Testis (tissue), 2 donors: ENCODE results near the gene RRM2.

Experiments used
- POLR2A ChIP-seq: fragments of 450-650 bp; IDR thresholded peaks from one replicate; pipeline ENCODE4 v1.6.1; 2017; ENCODE audit warnings: antibody characterized with exemption, mild to moderate bottlenecking, moderate library complexity
- TF ChIP-seq, protein P1 (sequence below), 3 experiments: fragments of 450-650 bp in 2 of 3; fragments of 200-600 bp in 1 of 3; sonication (generic) in 1 of 3; IDR thresholded peaks; one replicate each; pipeline ENCODE4 v1.5.1; 2016 to 2019; ENCODE audit warnings: antibody characterized with exemption in 3 of 3, mild to moderate bottlenecking in 2 of 3, moderate library complexity in 1 of 3

DNA sequence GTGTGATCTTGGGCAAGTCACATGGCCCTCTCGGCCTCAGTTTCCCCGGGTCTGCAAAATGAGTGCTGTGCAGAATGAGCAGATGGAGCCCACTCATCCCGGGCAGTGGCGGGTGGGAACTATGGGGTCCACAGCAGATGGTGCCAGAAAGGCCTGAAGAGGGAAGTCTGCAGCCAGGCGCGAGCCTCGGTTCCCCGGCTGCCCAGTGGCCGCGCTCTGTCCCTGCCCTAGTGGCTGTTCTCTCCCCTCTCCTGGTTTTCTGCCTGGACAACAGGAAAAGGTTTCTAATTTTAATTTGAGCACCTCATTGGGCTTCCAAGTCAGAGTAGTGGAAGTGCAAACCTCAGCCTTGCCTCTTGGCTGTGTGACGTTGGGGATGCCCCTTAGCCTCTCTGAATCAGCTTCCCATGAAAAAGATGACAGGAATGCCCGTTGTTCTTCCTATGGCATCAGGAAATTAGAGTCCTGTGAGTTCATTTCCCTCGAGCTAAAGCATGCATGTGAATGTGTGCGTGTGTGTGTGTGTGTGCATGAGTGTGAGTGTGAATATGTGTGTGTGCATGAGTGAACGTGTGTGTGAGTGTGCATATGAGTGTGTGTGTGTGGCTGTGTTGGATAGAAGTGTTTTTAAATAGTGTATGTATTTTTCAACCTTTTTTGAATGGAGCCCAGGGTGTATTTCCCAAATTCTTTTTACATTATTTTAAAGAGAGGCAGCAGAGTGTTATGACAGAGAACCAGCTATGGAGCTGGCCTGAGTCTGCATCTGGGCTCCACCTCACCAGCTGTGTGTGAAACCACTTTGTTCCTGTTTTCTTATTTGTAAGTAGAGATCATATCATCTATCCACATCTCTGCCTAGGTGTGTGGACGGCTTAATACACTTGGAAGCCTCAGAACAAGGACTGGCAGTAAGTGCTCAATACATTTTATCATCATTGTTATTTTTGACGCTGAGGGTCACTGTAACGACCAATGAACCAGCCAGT, 41.3 kb downstream of the RRM2 start:
- no peak for TF ChIP-seq POLR2A
- TF ChIP-seq, protein P1, sequence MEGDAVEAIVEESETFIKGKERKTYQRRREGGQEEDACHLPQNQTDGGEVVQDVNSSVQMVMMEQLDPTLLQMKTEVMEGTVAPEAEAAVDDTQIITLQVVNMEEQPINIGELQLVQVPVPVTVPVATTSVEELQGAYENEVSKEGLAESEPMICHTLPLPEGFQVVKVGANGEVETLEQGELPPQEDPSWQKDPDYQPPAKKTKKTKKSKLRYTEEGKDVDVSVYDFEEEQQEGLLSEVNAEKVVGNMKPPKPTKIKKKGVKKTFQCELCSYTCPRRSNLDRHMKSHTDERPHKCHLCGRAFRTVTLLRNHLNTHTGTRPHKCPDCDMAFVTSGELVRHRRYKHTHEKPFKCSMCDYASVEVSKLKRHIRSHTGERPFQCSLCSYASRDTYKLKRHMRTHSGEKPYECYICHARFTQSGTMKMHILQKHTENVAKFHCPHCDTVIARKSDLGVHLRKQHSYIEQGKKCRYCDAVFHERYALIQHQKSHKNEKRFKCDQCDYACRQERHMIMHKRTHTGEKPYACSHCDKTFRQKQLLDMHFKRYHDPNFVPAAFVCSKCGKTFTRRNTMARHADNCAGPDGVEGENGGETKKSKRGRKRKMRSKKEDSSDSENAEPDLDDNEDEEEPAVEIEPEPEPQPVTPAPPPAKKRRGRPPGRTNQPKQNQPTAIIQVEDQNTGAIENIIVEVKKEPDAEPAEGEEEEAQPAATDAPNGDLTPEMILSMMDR (IDR thresholded peaks at IDR 0.05), result no peak
